NCI-H2196 (cell line): Measurements from ENCODE around the gene DISP3.
A peak's percentile ranks its signal among the peaks of the same experiment; 100 is the strongest.

Experiments used
- DNase-seq: peaks from one replicate; lab custom pipeline; 2025; ENCODE audit not compliant: unreplicated experiment; lab: John Stamatoyannopoulos, UW

The DISP3 gene

GRCh38 chr1:11538886-11539285 is 59.9 kb downstream of the DISP3 start:
- DNase-seq, result no peak

- DNase-seq, result no peak
Measured at GRCh38 chr1:11539850-11540772, 61.2 kb downstream of the DISP3 start.

GRCh38 chr1:11540773-11541160 is 61.8 kb downstream of the DISP3 start:
- no peak for DNase-seq

- no peak for DNase-seq
Measured at GRCh38 chr1:11541236-11541635, 62.3 kb downstream of the DISP3 start.

GRCh38 chr1:11541956-11542355 is 63.0 kb downstream of the DISP3 start:
- no peak for DNase-seq

GRCh38 chr1:11543392-11543791 is 64.4 kb downstream of the DISP3 start:
- DNase-seq, result no peak

GRCh38 chr1:11543796-11544195 is 64.8 kb downstream of the DISP3 start:
- DNase-seq, result no peak

GRCh38 chr1:11546456-11546855 is 67.5 kb downstream of the DISP3 start:
- DNase-seq, result no peak

- no peak for DNase-seq
Measured at GRCh38 chr1:11550664-11551283, 71.8 kb downstream of the DISP3 start.

- DNase-seq, result no peak
Measured at GRCh38 chr1:11558276-11558675, 79.3 kb downstream of the DISP3 start.

- no peak for DNase-seq
Measured at GRCh38 chr1:11558871-11559590, 80.1 kb downstream of the DISP3 start.

- DNase-seq, result no peak
Measured at GRCh38 chr1:11559591-11559970, 80.6 kb downstream of the DISP3 start.

- DNase-seq, result no peak
Measured at GRCh38 chr1:11560061-11560460, 81.1 kb downstream of the DISP3 start.

- DNase-seq, result no peak
Measured at GRCh38 chr1:11561740-11562139, 82.8 kb downstream of the DISP3 start.

GRCh38 chr1:11562664-11563063 is 83.7 kb downstream of the DISP3 start:
- no peak for DNase-seq

- peak; percentile 39 for DNase-seq
Measured at GRCh38 chr1:11563560-11564069, 84.7 kb downstream of the DISP3 start.

- peak; percentile 20 for DNase-seq
Measured at GRCh38 chr1:11564237-11564636, 85.3 kb downstream of the DISP3 start.

GRCh38 chr1:11566042-11566850 is 87.3 kb downstream of the DISP3 start:
- no peak for DNase-seq

- no peak for DNase-seq
Measured at GRCh38 chr1:11567244-11568065, 88.5 kb downstream of the DISP3 start.

- peak; percentile 55 for DNase-seq
Measured at GRCh38 chr1:11568687-11569086, 89.7 kb downstream of the DISP3 start.
